K562 (cell line): ENCODE results near the gene CUL1. TPM values are rescaled to one million over a fixed set of nuclear protein-coding genes. Genes with fewer than 3 reads are reported as not detected.

Source experiments
- C11orf30 ChIP-seq: fragments of 450-650 bp; IDR thresholded peaks from 2 replicates; pipeline ENCODE4 v1.6.1; 2016; ENCODE audit warnings: low read depth, mild to moderate bottlenecking
- CBX3 ChIP-seq, 2 experiments: IDR thresholded peaks; 1 replicate in 1 of 2; 2 replicates in 1 of 2; pipeline ENCODE4 v1.6.1; 2012; ENCODE audit warnings: inconsistent platforms in 2 of 2, low read length in 2 of 2, borderline replicate concordance in 1 of 2, control low read depth in 1 of 2
- CEBPG ChIP-seq, 3 experiments: fragments of 200-800 bp in 1 of 3; sonication (Bioruptor generic) in 1 of 3; sonication (generic) in 1 of 3; formaldehyde crosslinking in 1 of 3; IDR thresholded peaks in 2 of 3; conservative IDR thresholded peaks in 1 of 3; 2 replicates each; pipeline versions ENCODE4 v1.6.1 to v1.8.0; 2016 to 2022; ENCODE audit warnings: missing compliant biosample characterization in 2 of 3, missing genetic modification characterization in 2 of 3, mild to moderate bottlenecking in 1 of 3, missing genetic modification reagents in 1 of 3
- COPS2 ChIP-seq: fragments of 450-650 bp; conservative IDR thresholded peaks from 2 replicates; pipeline ENCODE4 v1.6.1; 2016; ENCODE audit warnings: mild to moderate bottlenecking, moderate library complexity
- DPF2 ChIP-seq: fragments of 450-650 bp; IDR thresholded peaks from 2 replicates; pipeline ENCODE4 v1.6.1; 2016
- FOXJ2 ChIP-seq: fragments of 200-800 bp; sonication (Bioruptor generic); IDR thresholded peaks from 2 replicates; pipeline ENCODE4 v1.6.1; 2016; ENCODE audit warnings: missing genetic modification characterization, missing compliant biosample characterization
- HMGN3 ChIP-seq: IDR thresholded peaks from 2 replicates; pipeline ENCODE4 v1.6.1; 2011; ENCODE audit warnings: borderline replicate concordance, low read depth, mild to moderate bottlenecking, mixed read lengths, low read length; ENCODE audit not compliant: insufficient read length; ENCODE audit errors: extremely low read depth
- IFI16 ChIP-seq: fragments of 250-450 bp; sonication (Bioruptor Pico); IDR thresholded peaks from 2 replicates; pipeline ENCODE4 v2.1.2; 2022; ENCODE audit warnings: mild to moderate bottlenecking, inconsistent platforms
- MED1 ChIP-seq: sonication (generic); formaldehyde crosslinking; IDR thresholded peaks from 2 replicates; pipeline ENCODE4 v1.8.1; 2023; ENCODE audit warnings: missing genetic modification reagents, borderline replicate concordance
- NR2C1 ChIP-seq, 2 experiments: fragments of 450-650 bp; IDR thresholded peaks; 2 replicates each; pipeline ENCODE4 v1.6.1; 2017; ENCODE audit warnings: mild to moderate bottlenecking in 2 of 2, antibody characterized with exemption in 1 of 2, inconsistent platforms in 1 of 2, missing compliant biosample characterization in 1 of 2, missing genetic modification characterization in 1 of 2
- PHB2 ChIP-seq: fragments of 450-650 bp; IDR thresholded peaks from 2 replicates; pipeline ENCODE4 v1.6.1; 2017; ENCODE audit warnings: low read depth
- SMARCC2 ChIP-seq: fragments of 450-650 bp; IDR thresholded peaks from 2 replicates; pipeline ENCODE4 v1.6.1; 2017; ENCODE audit warnings: antibody characterized with exemption, moderate library complexity, mild to moderate bottlenecking, low read depth
- SNIP1 ChIP-seq: fragments of 450-650 bp; IDR thresholded peaks from 2 replicates; pipeline ENCODE4 v1.7.1; 2017; ENCODE audit warnings: low read depth, mild to moderate bottlenecking
- TAF7 ChIP-seq: fragments of 450-650 bp; IDR thresholded peaks from 2 replicates; pipeline ENCODE4 v1.6.1; 2016; ENCODE audit warnings: missing genetic modification characterization, missing compliant biosample characterization
- XRCC4 ChIP-seq: IDR thresholded peaks from one replicate; pipeline ENCODE4 v1.6.1; 2011; ENCODE audit not compliant: insufficient read depth, insufficient read length; ENCODE audit errors: extremely low read depth
- ZFP30 ChIP-seq: fragments of 250-450 bp; sonication (Bioruptor Pico); IDR thresholded peaks from 2 replicates; pipeline ENCODE4 v1.8.0; 2022; ENCODE audit warnings: moderate library complexity, mild to moderate bottlenecking, inconsistent platforms, borderline replicate concordance
- polyA plus RNA-seq, 8 experiments: library from polyadenylated mRNA; depleted of rRNA in 4 of 8; stranded (reverse) in 5 of 8; unstranded in 3 of 8; fragments of >200 nt; fragmentation: Nextera tagmentation in 2 of 8; fragmentation: Illumina TruSeq in 1 of 8; extraction: Ambion mirVana in 2 of 8; extraction: Trizol in 1 of 8; gene quantifications; 2 replicates each; pipeline versions ENCODE4 v1.2.1 to v1.2.3, GENCODE V29; 2011 to 2014; ENCODE audit warnings: inconsistent platforms in 1 of 8, missing spikeins in 1 of 8
- total RNA-seq, 7 experiments: library from RNA; depleted of rRNA in 6 of 7; stranded (reverse); fragments of >200 nt in 6 of 7; fragmentation: Illumina TruSeq in 2 of 7; extraction: Trizol in 2 of 7; gene quantifications; 2 replicates each; pipeline versions ENCODE4 v1.2.1 to v1.2.3, GENCODE V29; 2011 to 2021; ENCODE audit warnings: low replicate concordance in 1 of 7
- TF ChIP-seq, protein P1 (sequence below): conservative IDR thresholded peaks from 2 replicates; pipeline ENCODE4 v1.6.1; 2011; ENCODE audit warnings: low read depth, mild to moderate bottlenecking, low read length; ENCODE audit not compliant: control insufficient read depth
- TF ChIP-seq, protein P2 (sequence below), 3 experiments: fragments of 200-800 bp in 1 of 3; sonication (Bioruptor generic) in 1 of 3; sonication (generic) in 1 of 3; formaldehyde crosslinking in 1 of 3; IDR thresholded peaks; 2 replicates each; pipeline versions ENCODE4 v1.6.1 to v1.8.0; 2016 to 2022; ENCODE audit warnings: mild to moderate bottlenecking in 2 of 3, missing compliant biosample characterization in 2 of 3, missing genetic modification characterization in 2 of 3, missing genetic modification reagents in 1 of 3
- TF ChIP-seq, protein P3 (sequence below): fragments of 250-450 bp; sonication (Bioruptor Pico); IDR thresholded peaks from 2 replicates; pipeline ENCODE4 v1.5.0; 2021; ENCODE audit warnings: mild to moderate bottlenecking, moderate library complexity
- TF ChIP-seq, protein P4 (sequence below): fragments of 250-450 bp; sonication (Bioruptor Pico); IDR thresholded peaks from 2 replicates; pipeline ENCODE4 v1.5.0; 2020; ENCODE audit warnings: mild to moderate bottlenecking

The CUL1 gene
- total and polyA plus RNA-seq, 9 of the 15 experiments (the other 6 are each of a cell fraction or from before 2014, with no cell fraction given): 31.5 to 107 (median 96.5) TPM

DNA sequence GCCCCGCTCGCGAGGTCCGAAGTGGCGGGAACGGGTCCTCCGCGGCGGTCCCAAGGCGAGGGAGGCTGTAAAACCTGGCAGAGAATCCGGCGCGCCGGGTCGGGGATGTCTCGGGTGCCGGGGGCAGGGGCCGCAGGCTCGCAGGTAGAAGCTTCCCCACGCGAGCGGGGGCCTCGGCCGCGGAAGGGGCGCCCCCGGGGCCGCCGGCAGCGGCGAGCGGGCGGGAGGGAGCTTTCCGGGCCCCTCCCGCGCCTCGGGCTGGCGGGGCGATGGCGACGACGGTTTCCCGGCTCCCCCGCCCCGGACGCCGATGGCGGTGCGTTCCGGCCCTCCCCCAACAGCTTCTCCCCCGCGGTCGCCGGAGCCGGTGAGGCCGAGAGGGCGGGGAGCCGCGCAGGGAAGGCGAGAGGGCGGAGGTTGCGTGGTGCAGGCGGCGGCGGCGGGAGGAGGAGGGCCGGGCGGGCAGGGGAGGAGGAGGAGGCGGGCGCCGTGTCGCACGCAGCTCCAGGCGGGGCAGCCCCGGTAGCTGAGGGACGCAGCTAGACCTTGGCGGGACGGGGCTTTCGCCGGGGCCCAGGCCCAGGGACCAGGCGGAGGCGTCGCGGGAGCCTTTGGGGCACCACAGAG, at the start of gene CUL1 (continued):
- no peak; the same call in 1 of the 2 replicates for TF ChIP-seq MED1 (CRISPR knock-in tag)
- no peak for TF ChIP-seq C11orf30
- peak; percentile 33; the same call in 1 of the 2 replicates for TF ChIP-seq CEBPG (CRISPR knock-in tag; IDR thresholded peaks at IDR 0.05)
- no peak for TF ChIP-seq CEBPG (tag; conservative IDR thresholded peaks at IDR 0.05 in 1 of 2, IDR thresholded peaks at IDR 0.05 in 1 of 2)
- TF ChIP-seq, protein P1, sequence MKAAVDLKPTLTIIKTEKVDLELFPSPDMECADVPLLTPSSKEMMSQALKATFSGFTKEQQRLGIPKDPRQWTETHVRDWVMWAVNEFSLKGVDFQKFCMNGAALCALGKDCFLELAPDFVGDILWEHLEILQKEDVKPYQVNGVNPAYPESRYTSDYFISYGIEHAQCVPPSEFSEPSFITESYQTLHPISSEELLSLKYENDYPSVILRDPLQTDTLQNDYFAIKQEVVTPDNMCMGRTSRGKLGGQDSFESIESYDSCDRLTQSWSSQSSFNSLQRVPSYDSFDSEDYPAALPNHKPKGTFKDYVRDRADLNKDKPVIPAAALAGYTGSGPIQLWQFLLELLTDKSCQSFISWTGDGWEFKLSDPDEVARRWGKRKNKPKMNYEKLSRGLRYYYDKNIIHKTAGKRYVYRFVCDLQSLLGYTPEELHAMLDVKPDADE: no peak
- TF ChIP-seq DPF2: no peak
- TF ChIP-seq CBX3 (IDR thresholded peaks at IDR 0.05; ENCODE audit: borderline replicate concordance in 1 of 2, low read length in 2 of 2): 0 out of 3 replicates have a peak, but pooled peaks of 1 of the 2 experiments have one; percentile 41
- TF ChIP-seq SMARCC2: no peak; the same call in 1 of the 2 replicates
- TF ChIP-seq, protein P2, sequence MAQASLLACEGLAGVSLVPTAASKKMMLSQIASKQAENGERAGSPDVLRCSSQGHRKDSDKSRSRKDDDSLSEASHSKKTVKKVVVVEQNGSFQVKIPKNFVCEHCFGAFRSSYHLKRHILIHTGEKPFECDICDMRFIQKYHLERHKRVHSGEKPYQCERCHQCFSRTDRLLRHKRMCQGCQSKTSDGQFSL (CRISPR knock-in tag; IDR thresholded peaks at IDR 0.05): peak; percentile 63
- TF ChIP-seq, protein P2 (tag; IDR thresholded peaks at IDR 0.05): 0 out of 4 replicates have a peak, but pooled peaks of 1 of the 2 experiments have one; percentile 23
- TF ChIP-seq, protein P3, sequence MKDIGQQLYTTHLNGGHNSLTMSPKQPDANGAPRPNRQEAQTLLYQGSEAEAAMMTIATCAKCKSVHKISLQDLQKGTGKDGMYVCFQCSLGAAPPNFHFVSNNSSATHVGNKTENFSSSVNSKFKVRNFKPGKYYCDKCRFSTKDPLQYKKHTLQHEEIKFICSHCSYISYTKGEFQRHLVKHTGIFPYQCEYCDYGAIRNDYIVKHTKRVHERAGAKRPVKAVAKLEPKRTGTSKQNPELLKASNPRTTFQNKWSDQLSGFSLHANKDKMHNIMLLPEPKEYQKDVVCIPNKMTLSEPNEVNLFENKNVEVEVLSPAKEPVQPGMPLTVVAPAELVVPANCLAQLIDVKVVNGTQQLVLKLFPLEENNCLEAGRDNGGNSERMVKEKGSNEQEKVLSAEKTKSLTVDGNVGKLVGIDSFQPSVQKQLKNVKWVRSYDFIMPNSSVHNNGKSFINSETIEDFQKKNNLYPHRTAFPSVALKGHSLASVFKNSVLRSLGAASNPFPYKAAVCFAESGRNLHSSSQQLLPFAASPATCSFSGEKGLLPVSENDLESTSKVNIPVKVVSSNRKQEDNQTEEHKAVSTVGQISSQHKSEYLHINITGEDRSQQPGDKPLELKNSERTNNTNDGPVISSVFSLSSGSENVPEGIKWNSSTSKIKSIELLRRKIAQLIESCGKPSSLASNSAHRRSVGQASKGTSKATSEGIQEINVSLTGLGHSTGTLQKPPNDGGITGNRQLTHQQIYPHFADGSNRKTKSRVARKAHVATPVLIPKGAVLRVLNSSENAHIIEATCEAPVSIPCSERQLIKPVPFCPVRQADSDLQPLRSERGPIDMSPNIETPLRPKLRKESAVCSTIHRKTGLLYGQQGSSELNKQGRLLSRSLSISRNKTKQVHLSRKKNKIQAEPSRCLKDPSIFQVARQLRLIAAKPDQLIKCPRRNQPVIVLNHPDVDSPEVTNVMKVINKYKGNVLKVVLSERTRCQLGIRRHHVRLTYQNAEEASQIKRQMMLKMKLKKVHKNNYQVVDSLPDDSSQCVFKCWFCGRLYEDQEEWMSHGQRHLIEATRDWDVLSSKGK (CRISPR knock-in tag): no peak
- no peak for TF ChIP-seq COPS2
- no peak for TF ChIP-seq TAF7 (tag)
- no peak for TF ChIP-seq SNIP1
- TF ChIP-seq HMGN3: peak; percentile 54
- no peak for TF ChIP-seq FOXJ2 (tag)
- TF ChIP-seq, protein P4, sequence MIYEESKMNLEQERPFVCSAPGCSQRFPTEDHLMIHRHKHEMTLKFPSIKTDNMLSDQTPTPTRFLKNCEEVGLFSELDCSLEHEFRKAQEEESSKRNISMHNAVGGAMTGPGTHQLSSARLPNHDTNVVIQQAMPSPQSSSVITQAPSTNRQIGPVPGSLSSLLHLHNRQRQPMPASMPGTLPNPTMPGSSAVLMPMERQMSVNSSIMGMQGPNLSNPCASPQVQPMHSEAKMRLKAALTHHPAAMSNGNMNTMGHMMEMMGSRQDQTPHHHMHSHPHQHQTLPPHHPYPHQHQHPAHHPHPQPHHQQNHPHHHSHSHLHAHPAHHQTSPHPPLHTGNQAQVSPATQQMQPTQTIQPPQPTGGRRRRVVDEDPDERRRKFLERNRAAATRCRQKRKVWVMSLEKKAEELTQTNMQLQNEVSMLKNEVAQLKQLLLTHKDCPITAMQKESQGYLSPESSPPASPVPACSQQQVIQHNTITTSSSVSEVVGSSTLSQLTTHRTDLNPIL (CRISPR knock-in tag): no peak
- no peak for TF ChIP-seq ZFP30 (CRISPR knock-in tag)
- TF ChIP-seq XRCC4: no peak
- no peak for TF ChIP-seq IFI16 (CRISPR knock-in tag)
- no peak for TF ChIP-seq NR2C1 (IDR thresholded peaks at IDR 0.05)
- TF ChIP-seq NR2C1 (tag; IDR thresholded peaks at IDR 0.05): no peak
- no peak for TF ChIP-seq PHB2
